Umbilical cord (tissue), 2 donors: ENCODE results near the gene MMRN1. TPM values are rescaled to one million over a fixed set of nuclear protein-coding genes. Genes with fewer than 3 reads are reported as not detected.

ENCODE experiments used
- DNase-seq: peaks from one replicate; pipeline ENCODE4 v3.0.0-alpha.2; 2015; ENCODE audit warnings: low spot score
- total RNA-seq: library from RNA; depleted of rRNA; stranded (reverse); fragments of >200 nt; gene quantifications from one replicate; pipeline ENCODE4 v1.2.3, GENCODE V29; 2014; ENCODE audit warnings: low replicate concordance; ENCODE audit not compliant: insufficient read depth

Gene MMRN1
- total RNA-seq, 1 donor from 2014 or later, result 17.8 TPM

DNA sequence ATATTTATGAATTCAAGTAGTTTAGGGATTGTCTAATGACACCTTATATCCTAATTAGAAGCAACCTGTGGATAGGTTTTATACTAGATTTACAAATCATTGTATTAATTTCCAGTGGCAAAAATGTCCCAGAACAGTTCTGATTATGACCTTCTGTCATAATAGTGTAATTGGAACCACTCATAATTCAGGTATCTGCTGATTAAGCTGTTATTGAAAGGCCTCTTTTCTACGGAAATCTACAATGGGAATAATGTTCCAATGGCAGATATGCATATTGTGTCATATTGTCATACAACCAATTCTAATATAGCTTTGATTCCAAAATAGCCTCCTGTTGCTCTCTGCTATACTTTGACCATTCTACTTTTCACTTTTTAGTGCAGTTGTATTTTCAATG, 19.0 kb downstream of the MMRN1 start:
- no peak for DNase-seq

- DNase-seq, result no peak
Measured at GRCh38 chr4:89914609-89915550, 20.2 kb downstream of the MMRN1 start.

DNA sequence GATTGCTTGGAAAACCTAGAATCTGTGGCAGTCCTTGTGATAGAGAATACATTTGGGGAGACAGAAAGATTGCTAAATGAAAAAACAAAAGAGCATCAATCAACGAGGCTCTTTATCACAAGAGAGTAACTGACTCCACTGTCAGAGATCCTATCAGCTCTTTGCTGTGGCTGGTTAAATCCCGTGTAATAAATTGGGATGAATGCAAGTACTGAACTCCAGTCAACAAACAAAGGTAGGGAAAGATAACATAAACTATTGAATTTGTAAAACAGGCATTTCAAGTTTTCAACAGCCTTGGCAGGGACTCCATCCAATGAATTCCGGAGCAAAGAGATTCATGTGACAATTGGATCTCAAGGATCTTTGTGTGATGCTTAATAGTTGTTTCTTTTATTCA, 21.3 kb downstream of the MMRN1 start:
- no peak for DNase-seq

DNA sequence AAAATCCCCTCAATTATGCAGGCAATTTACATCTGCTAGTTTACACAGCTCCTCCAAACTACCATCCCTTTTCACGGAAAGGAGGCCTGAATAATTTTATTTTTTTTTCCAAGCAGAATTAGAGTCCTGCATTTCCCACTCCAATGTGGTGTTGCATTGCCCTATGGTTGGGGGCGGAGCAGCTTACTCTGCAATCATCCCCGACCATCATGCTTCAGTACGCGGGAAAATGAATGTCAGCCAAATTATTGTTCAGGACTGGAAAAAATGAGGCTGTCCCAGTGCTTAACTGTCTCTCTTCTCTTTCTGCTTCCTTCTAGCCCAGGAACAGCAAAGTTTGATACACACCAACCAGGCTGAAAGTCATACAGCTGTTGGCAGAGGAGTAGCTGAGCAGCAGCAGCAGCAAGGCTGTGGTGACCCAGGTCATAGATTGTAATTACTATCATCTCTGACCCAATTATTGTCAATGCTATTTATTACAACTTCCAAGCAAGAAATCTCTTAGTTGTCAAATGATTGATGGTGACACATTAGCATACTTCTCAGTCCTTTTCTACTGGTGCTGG, 28.3 kb downstream of the MMRN1 start:
- DNase-seq, result no peak

- DNase-seq, result no peak
Measured at GRCh38 chr4:89928838-89929237, 34.2 kb downstream of the MMRN1 start.

GRCh38 chr4:89929425-89930159, 34.9 kb downstream of the MMRN1 start:
- DNase-seq, result no peak

GRCh38 chr4:89939546-89939945, 44.9 kb downstream of the MMRN1 start:
- DNase-seq, result no peak

- peak; percentile 47 for DNase-seq
Measured at GRCh38 chr4:89939994-89940393, 45.3 kb downstream of the MMRN1 start.

- no peak for DNase-seq
Measured at GRCh38 chr4:89942811-89943210, 48.2 kb downstream of the MMRN1 start.

- no peak for DNase-seq
Measured at GRCh38 chr4:89949782-89950387, 55.2 kb downstream of the MMRN1 start.

GRCh38 chr4:89952458-89952857, 57.8 kb downstream of the MMRN1 start:
- no peak for DNase-seq

DNA sequence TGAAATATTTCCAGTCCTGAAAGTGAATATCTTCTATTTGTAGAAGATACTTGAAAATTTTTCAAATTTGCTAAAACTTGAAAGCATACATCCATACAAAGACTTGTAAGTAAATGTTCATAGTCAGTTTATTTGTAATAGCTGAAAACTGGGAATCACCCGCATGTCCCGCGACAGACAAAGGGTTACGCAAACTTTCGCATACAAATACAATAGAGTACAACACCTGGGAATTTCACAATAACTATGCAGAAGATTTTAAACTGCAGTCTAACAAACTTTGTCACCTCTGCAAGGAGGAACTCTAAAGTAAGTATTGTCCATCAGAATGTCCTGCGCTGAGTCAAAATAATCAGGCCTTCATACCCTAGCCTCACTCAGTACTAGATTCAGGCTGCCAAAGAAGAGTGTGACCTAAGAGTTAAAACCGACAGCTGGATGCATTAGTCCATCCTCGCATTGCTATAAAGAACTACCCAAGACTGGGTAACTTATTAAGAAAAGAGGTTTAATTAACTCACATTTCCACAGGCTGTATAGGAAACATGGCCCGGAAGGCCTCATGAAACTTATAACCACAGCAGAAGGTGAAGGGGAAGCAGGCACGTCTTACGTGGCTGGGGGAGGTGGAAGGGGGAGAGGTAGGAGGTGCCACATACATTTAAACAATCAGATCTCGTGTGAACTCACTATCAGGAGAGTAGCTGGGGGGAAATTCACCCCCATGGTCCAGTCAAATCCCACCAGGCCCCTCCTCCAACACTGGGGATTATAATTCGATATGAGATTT, 60.4 kb downstream of the MMRN1 start:
- DNase-seq, result no peak

DNA sequence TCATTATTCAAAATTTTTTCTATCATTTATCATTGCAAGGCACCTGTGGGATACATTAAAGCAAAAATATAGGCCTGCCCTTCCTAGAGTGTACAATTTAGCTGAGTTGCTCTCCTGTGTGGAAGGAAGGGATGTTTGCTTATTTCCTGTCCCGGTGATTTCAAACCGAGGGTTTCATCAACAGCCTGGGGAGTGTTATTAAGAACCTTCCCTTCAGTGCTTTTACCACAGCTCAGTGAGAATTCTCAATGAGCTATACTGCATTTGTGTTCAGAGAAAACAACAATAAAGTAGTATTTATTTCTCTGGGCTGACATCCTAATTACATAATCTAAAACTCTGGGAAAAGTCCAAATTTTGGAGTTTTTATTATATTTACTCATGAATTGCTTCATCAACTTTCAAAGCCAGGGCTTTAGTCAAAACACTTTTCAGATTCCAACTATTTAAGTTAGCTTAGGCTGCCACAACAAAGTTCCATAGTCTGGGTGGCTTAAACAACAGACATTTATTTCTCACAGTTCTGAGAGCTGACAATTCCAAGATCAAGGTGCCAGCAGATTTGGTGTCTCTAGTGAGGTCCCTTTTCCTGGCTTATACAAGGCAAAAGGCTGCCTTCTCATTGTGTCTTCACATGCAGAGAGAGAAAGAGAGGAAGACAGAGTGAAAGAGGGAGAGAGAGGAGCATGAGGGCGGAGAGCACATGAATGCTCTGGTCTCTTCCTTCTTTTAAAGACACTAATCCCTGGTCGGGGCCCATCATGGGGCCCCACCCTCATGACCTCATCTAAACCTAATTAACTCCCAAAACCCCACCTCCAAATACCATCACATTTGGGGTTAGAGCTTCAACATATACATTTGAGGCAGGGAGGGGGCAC, 62.6 kb downstream of the MMRN1 start:
- no peak for DNase-seq

DNA sequence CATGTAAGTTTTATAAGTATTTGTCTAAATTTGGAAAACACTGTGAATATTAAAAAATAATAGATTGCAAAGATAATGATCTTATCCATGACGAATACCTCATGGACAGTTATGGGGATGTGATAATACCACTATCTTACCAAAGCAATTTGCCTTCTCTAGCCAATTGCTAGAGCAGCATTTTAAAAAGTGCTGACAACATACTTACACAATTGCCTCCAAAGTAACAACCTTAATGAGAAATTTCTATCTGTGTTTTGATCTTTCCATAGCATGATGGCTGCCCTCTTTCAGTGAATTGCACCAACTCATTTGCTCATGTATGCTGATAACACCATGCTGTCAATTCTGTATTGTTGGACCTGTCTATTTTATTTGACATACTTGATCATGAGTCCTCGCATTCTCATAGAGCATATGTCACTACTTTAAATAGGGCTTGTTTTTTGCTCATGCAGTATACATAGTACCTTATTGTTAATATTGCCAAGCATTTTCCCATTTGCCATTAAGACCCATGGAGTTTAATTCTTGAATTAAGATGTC, 87.2 kb downstream of the MMRN1 start:
- DNase-seq, result no peak

GRCh38 chr4:89988268-89988667, 93.6 kb downstream of the MMRN1 start:
- no peak for DNase-seq

- no peak for DNase-seq
Measured at GRCh38 chr4:89992744-89993143, 98.1 kb downstream of the MMRN1 start.

- DNase-seq, result no peak
Measured at GRCh38 chr4:89994176-89994873, 99.7 kb downstream of the MMRN1 start.

- DNase-seq, result no peak
Measured at GRCh38 chr4:89995006-89995405, 100.4 kb downstream of the MMRN1 start.

- no peak for DNase-seq
Measured at GRCh38 chr4:89995814-89996213, 101.2 kb downstream of the MMRN1 start.
